ENCODE results near the gene AFF1.

DNA sequence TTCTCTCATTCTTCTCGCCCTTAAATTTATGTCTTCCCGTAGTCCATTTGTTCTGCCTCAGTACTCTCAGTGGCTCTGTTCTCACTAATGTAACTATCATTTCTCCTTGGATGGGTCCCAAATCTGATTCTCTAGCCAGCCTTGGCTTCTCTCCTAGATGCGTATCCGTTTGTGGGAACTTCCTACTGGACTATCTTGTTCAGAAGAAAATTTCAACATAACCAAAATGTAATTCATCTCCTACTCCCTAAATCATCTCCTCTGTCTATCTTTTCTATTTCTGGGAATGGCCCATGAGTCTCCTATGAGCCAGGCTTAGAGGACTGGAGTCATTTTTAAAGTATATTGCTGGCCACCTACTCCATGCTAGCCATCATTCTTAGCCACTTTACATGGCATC is 38.2 kb upstream of the AFF1 start:
- TF ChIP-seq, protein P1, sequence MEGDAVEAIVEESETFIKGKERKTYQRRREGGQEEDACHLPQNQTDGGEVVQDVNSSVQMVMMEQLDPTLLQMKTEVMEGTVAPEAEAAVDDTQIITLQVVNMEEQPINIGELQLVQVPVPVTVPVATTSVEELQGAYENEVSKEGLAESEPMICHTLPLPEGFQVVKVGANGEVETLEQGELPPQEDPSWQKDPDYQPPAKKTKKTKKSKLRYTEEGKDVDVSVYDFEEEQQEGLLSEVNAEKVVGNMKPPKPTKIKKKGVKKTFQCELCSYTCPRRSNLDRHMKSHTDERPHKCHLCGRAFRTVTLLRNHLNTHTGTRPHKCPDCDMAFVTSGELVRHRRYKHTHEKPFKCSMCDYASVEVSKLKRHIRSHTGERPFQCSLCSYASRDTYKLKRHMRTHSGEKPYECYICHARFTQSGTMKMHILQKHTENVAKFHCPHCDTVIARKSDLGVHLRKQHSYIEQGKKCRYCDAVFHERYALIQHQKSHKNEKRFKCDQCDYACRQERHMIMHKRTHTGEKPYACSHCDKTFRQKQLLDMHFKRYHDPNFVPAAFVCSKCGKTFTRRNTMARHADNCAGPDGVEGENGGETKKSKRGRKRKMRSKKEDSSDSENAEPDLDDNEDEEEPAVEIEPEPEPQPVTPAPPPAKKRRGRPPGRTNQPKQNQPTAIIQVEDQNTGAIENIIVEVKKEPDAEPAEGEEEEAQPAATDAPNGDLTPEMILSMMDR (IDR thresholded peaks at IDR 0.05; ENCODE audit: low read length): no peak
- TF ChIP-seq EZH2phosphoT487 (IDR thresholded peaks at IDR 0.05; ENCODE audit: low read length): no peak
- no peak for TF ChIP-seq EZH2 (optimal IDR thresholded peaks at IDR 0.05; ENCODE audit: low read depth, low read length)
